Neural cell (in vitro differentiated cells): Measurements from ENCODE around the gene GOLGA5.

Experiments
- CTCF ChIP-seq: fragments of 450-650 bp; IDR thresholded peaks from 2 replicates; pipeline ENCODE4 v1.5.1; 2014; ENCODE audit warnings: antibody characterized with exemption, mild to moderate bottlenecking, moderate library complexity; ENCODE audit not compliant: poor library complexity, severe bottlenecking
- EP300 ChIP-seq: fragments of 450-650 bp; conservative IDR thresholded peaks from 2 replicates; pipeline ENCODE4 v1.6.1; 2014; ENCODE audit warnings: antibody characterized with exemption, mild to moderate bottlenecking, moderate library complexity; ENCODE audit not compliant: poor library complexity, severe bottlenecking
- EZH2 ChIP-seq: fragments of 200-600, 300-800 bp; shearing (Covaris generic), sonication (generic); IDR thresholded peaks from 2 replicates; pipeline ENCODE4 v1.6.1; 2014; ENCODE audit warnings: antibody characterized with exemption, low read length, borderline replicate concordance, mild to moderate bottlenecking; ENCODE audit not compliant: insufficient read depth, poor library complexity, severe bottlenecking
- POLR2AphosphoS5 ChIP-seq: IDR thresholded peaks from 2 replicates; pipeline ENCODE4 v1.6.1; 2012

- peak; percentile 86 for TF ChIP-seq CTCF
- TF ChIP-seq EZH2: no peak
- no peak for TF ChIP-seq EP300
- TF ChIP-seq POLR2AphosphoS5: no peak
Observed at GRCh38 chr14:92783813-92784431, 10.2 kb upstream of the GOLGA5 start.
